ENCODE results near the gene SDC4. TPM values are rescaled to one million over a fixed set of nuclear protein-coding genes. Genes with fewer than 3 reads are reported as not detected.

Gene SDC4
- total RNA-seq, 1 donor from 2014 or later = 62.6 TPM

DNA sequence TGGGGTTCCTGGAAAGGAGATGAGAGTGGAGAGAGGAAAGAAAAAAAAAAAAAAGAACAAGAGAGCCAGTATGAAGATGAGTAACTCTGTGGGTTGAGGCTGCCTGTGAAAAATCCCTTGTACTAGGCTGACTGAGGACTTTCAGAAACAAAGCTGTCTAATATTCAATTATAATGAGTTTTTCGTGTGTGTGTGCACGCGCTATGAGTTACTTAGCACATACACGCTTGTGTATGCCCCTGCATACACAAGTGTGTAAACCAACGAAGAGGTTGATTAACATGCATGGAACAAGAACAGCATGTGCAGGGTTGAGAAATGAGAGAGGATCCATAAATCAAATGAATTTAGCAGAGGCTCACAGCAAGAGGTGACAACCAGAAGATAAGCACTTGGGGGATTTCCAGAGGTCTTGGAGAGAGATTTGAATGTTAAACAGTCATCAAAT is 46.4 kb downstream of the SDC4 start:
- DNase-seq (ENCODE audit: extremely low spot score in 2 of 2) = no peak
- intact Hi-C loops (cut with DNase I) = no loop called here
- Histone ChIP-seq H3K9me3 (no peaks in the 10 kb centered on the region), H3K27ac (no peak overlapping the region), H3K27me3 (no peaks in the 10 kb centered on the region), H3K4me1 (no peaks in the 10 kb centered on the region), H3K36me3 (no peaks in the 10 kb centered on the region), H3K4me3 (no peak overlapping the region)
- TF ChIP-seq POLR2A (IDR thresholded peaks at IDR 0.05) = no peak
- TF ChIP-seq, protein P1, sequence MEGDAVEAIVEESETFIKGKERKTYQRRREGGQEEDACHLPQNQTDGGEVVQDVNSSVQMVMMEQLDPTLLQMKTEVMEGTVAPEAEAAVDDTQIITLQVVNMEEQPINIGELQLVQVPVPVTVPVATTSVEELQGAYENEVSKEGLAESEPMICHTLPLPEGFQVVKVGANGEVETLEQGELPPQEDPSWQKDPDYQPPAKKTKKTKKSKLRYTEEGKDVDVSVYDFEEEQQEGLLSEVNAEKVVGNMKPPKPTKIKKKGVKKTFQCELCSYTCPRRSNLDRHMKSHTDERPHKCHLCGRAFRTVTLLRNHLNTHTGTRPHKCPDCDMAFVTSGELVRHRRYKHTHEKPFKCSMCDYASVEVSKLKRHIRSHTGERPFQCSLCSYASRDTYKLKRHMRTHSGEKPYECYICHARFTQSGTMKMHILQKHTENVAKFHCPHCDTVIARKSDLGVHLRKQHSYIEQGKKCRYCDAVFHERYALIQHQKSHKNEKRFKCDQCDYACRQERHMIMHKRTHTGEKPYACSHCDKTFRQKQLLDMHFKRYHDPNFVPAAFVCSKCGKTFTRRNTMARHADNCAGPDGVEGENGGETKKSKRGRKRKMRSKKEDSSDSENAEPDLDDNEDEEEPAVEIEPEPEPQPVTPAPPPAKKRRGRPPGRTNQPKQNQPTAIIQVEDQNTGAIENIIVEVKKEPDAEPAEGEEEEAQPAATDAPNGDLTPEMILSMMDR (IDR thresholded peaks at IDR 0.05) = no peak
- no peak for TF ChIP-seq POLR2AphosphoS5 (IDR thresholded peaks at IDR 0.05; ENCODE audit: insufficient read depth in 1 of 2, low read depth in 1 of 2)

DNA sequence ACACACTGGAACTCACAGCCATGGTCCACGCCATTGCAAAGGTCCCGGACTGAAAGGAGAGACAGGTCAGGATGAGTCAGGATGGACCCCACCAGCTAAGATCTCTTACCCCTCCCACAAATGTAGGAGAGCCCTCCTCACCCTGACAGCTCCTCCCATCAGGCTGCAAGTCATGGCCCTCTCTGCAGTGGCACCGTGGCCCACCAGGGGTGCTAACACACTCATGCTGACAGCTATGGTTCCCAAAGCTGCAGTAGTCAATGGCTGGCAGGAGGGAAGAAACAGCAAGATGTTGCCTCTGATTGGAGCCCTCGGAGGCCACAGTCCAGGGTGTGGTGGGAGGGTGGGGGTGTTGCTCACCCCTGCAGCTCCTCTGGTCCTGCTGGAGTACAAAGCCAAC is 47.3 kb downstream of the SDC4 start:
- H3K27ac ChIP-seq = no peak overlapping the region
- H3K36me3 ChIP-seq = no peaks in the 10 kb centered on the region
- H3K27me3 ChIP-seq = no peaks in the 10 kb centered on the region

DNA sequence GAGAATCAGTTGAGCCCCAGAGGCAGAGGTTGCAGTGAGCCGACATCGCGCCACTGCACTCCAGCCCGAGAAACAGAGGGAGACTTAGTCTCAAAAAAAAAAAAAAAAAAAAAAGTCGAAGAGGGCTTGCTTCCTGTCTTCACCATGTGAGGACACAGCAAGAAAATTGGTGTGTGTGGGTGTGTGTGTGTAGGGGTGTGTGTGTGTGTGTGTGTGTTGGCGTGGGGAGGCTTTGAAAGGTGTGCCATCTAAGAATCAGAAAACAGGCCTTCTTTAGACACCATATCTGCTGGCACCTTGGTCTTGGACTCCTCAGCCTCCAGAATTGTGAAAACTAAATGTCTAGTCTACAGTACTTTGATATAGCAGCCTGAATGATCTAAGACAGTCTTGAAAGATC is 48.4 kb downstream of the SDC4 start:
- no peaks in the 10 kb centered on the region for H3K36me3 ChIP-seq
- H3K4me3 ChIP-seq = no peak overlapping the region
- intact Hi-C loops (cut with DNase I) = no loop called here
- no peaks in the 10 kb centered on the region for H3K9me3 ChIP-seq
- TF ChIP-seq, protein P1 (IDR thresholded peaks at IDR 0.05) = no peak
- TF ChIP-seq POLR2A (IDR thresholded peaks at IDR 0.05) (no peak), POLR2AphosphoS5 (IDR thresholded peaks at IDR 0.05; ENCODE audit: insufficient read depth in 1 of 2, low read depth in 1 of 2) (no peak)
- peaks cover 5% of the 10 kb centered on the region for H3K27me3 ChIP-seq
- no peaks in the 10 kb centered on the region for H3K4me1 ChIP-seq
- DNase-seq (ENCODE audit: extremely low spot score in 2 of 2) = no peak
- no peak overlapping the region for H3K27ac ChIP-seq

More for the DNA sequence above, 47.3 kb downstream of the SDC4 start:
- no peaks in the 10 kb centered on the region for H3K4me1 ChIP-seq
- TF ChIP-seq POLR2A (IDR thresholded peaks at IDR 0.05) (no peak), POLR2AphosphoS5 (IDR thresholded peaks at IDR 0.05; ENCODE audit: insufficient read depth in 1 of 2, low read depth in 1 of 2) (no peak)
- TF ChIP-seq, protein P1 (IDR thresholded peaks at IDR 0.05) = no peak
- H3K9me3 ChIP-seq = no peaks in the 10 kb centered on the region
- H3K4me3 ChIP-seq = no peak overlapping the region
- intact Hi-C loops (cut with DNase I) = no loop called here
- DNase-seq (ENCODE audit: extremely low spot score in 2 of 2) = no peak

DNA sequence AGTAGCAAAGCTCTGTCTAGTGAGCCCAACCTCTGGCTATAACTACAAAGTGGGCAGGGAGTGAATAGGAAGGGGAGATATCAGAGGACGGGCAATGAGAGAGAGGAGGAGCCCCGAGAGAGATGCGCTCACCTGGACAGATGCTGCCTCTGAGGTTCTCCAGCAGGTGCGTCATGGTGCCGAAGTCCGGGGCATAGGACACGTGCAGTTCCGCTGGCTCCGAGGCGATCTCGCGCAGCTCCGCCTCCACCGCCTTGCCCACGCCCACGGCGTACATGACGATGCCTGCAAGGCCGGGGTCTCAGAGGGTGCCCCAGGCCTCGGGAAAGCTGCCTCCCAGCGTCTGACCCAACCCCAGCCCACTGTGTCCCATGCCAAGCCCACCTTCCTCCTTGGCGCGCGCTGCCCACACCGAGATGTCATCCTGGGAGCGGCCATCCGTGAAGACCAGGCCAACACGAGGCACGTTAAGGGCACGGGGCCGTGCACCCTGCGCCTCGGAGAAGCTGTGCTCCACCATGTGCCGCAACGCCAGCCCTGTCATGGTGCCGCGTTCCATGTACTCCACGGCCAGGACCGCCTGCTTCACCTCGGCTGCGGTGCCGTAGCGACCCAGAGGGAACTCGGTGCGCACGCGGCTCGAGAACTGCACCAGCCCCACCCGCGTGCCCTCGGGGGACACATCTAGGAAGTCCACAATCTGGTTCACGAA is 50.3 kb downstream of the SDC4 start:
- intact Hi-C loops (cut with DNase I) = no loop called here
- DNase-seq (ENCODE audit: extremely low spot score in 2 of 2) = no peak
- Histone ChIP-seq H3K9me3 (no peaks in the 10 kb centered on the region), H3K4me1 (peaks cover 12% of the 10 kb centered on the region), H3K27ac (no peak overlapping the region), H3K36me3 (no peaks in the 10 kb centered on the region), H3K27me3 (peaks cover 5% of the 10 kb centered on the region), H3K4me3 (no peak overlapping the region)
- TF ChIP-seq POLR2A (IDR thresholded peaks at IDR 0.05) (no peak), POLR2AphosphoS5 (IDR thresholded peaks at IDR 0.05; ENCODE audit: insufficient read depth in 1 of 2, low read depth in 1 of 2) (no peak)
- TF ChIP-seq, protein P1 (IDR thresholded peaks at IDR 0.05) = no peak

DNA sequence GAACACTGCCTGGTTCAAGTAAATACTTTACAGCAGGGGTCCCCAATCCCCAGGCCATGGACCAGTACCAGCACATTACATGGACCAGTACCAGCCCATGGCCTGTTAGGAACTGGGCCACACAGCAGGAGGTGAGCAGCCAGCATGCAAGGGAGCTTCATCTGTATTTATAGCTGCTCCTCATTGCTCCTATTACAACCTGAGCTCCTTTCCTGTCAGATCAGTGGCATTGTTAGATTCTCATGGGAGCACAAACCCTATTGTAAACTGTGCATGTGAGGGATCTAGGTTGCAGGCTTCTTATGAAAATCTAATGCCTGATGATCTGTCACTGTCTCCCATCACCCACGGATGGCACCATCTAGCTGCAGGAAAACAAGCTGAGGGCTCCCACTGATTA is 53.6 kb downstream of the SDC4 start:
- Histone ChIP-seq H3K36me3 (no peaks in the 10 kb centered on the region), H3K4me1 (peaks cover 13% of the 10 kb centered on the region), H3K4me3 (no peak overlapping the region), H3K27me3 (peaks cover 5% of the 10 kb centered on the region), H3K27ac (no peak overlapping the region), H3K9me3 (no peaks in the 10 kb centered on the region)
- DNase-seq (ENCODE audit: extremely low spot score in 2 of 2) = no peak
- no peak for TF ChIP-seq POLR2AphosphoS5 (IDR thresholded peaks at IDR 0.05; ENCODE audit: insufficient read depth in 1 of 2, low read depth in 1 of 2)
- TF ChIP-seq, protein P1 (IDR thresholded peaks at IDR 0.05) = no peak
- TF ChIP-seq POLR2A (IDR thresholded peaks at IDR 0.05) = no peak
- intact Hi-C loops (cut with DNase I) = no loop called here

Measured in vagina (tissue), 2 donors.